ENCODE data around the gene BBOX1.

Gene BBOX1

GRCh38 chr11:27124514-27125264, 84.1 kb downstream of the BBOX1 start:
- TF ChIP-seq POLR2AphosphoS5 (IDR thresholded peaks at IDR 0.05; ENCODE audit: low read depth, low read length) (no peak), FOXP2 (optimal IDR thresholded peaks at IDR 0.05; ENCODE audit: borderline replicate concordance, extremely low read depth, extremely low read length, insufficient read depth) (no peak)

DNA sequence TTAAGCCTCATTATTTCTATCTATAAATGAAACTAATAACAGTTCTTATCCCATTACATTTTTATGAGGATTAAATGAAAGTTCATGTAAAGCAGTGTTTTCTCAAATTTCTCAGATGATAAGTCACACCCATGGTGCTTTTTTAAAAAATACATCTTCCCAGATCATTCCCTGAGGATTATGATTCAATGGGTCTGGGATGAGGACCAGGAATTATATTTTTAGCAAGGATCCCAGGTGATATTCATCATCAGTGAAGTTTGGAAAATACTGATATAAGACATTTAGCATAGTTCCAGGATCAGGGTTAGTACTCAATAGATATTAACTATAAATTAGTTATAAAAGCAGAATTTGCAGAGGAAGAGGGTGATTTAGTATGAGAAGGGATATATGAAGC, 89.1 kb downstream of the BBOX1 start:
- TF ChIP-seq FOXP2 (optimal IDR thresholded peaks at IDR 0.05; ENCODE audit: borderline replicate concordance, extremely low read depth, extremely low read length, insufficient read depth) (no peak), TAF1 (IDR thresholded peaks at IDR 0.05; ENCODE audit: borderline replicate concordance, insufficient read depth, low read length) (no peak), REST (IDR thresholded peaks at IDR 0.05; ENCODE audit: insufficient read depth in 1 of 2, low read depth in 2 of 2, low read length in 2 of 2) (no peak), POLR2AphosphoS5 (IDR thresholded peaks at IDR 0.05; ENCODE audit: low read depth, low read length) (no peak), SIN3A (IDR thresholded peaks at IDR 0.05; ENCODE audit: borderline replicate concordance, insufficient read depth, low read length) (no peak)

DNA sequence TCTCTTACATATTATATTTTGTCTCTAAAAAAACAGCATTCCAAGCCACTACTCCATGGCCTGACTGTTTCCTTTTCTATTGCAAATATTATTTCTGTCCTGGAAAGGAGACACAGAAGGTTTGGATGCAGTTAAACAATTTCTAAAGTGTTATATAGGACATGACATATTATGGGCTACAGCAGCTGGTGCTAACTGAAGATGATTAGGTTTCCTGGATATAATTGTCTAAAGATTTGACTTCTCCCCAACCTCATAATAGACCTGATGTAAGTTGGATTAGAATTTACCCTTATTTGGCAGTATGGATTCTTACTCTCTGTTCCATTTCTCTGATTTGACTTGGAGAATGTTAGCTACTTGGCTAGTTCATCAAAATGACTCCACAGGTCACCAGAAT, 90.2 kb downstream of the BBOX1 start:
- no peak for TF ChIP-seq REST (IDR thresholded peaks at IDR 0.05; ENCODE audit: insufficient read depth in 1 of 2, low read depth in 2 of 2, low read length in 2 of 2)
- no peak for TF ChIP-seq FOXP2 (optimal IDR thresholded peaks at IDR 0.05; ENCODE audit: borderline replicate concordance, extremely low read depth, extremely low read length, insufficient read depth)
- TF ChIP-seq POLR2AphosphoS5 (IDR thresholded peaks at IDR 0.05; ENCODE audit: low read depth, low read length) = no peak
- TF ChIP-seq TAF1 (IDR thresholded peaks at IDR 0.05; ENCODE audit: borderline replicate concordance, insufficient read depth, low read length) = no peak
- TF ChIP-seq SIN3A (IDR thresholded peaks at IDR 0.05; ENCODE audit: borderline replicate concordance, insufficient read depth, low read length) = no peak

- TF ChIP-seq REST (IDR thresholded peaks at IDR 0.05; ENCODE audit: insufficient read depth in 1 of 2, low read depth in 2 of 2, low read length in 2 of 2) (no peak), POLR2AphosphoS5 (IDR thresholded peaks at IDR 0.05; ENCODE audit: low read depth, low read length) (no peak), TAF1 (IDR thresholded peaks at IDR 0.05; ENCODE audit: borderline replicate concordance, insufficient read depth, low read length) (no peak)
Measured at GRCh38 chr11:27138716-27139115, 98.1 kb downstream of the BBOX1 start.

- TF ChIP-seq TAF1 (IDR thresholded peaks at IDR 0.05; ENCODE audit: borderline replicate concordance, insufficient read depth, low read length) (no peak), FOXP2 (optimal IDR thresholded peaks at IDR 0.05; ENCODE audit: borderline replicate concordance, extremely low read depth, extremely low read length, insufficient read depth) (no peak)
Measured at GRCh38 chr11:27139742-27140367, 99.2 kb downstream of the BBOX1 start.

DNA sequence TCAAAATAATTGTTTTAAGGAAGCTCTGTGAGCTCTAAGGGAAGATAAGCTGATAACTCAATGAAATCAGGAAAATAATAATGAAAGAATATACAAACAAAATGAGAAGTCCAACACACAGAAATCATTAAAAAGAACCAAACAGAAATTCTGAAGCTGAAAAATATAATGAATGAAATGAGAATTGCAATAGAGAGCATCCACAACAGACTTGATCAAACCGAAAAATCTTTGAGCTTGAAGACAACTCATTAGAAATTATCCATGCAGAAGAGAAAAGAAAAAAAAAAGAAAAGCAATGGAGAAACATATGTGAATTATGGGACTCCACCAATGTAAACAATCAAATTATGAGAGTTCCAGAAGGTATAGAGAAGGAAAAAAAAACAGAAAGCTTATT, 101.0 kb downstream of the BBOX1 start:
- TF ChIP-seq SIN3A (IDR thresholded peaks at IDR 0.05; ENCODE audit: borderline replicate concordance, insufficient read depth, low read length) = no peak
- no peak for TF ChIP-seq POLR2AphosphoS5 (IDR thresholded peaks at IDR 0.05; ENCODE audit: low read depth, low read length)
- no peak for TF ChIP-seq FOXP2 (optimal IDR thresholded peaks at IDR 0.05; ENCODE audit: borderline replicate concordance, extremely low read depth, extremely low read length, insufficient read depth)
- TF ChIP-seq REST (IDR thresholded peaks at IDR 0.05; ENCODE audit: insufficient read depth in 1 of 2, low read depth in 2 of 2, low read length in 2 of 2) = no peak
- TF ChIP-seq TAF1 (IDR thresholded peaks at IDR 0.05; ENCODE audit: borderline replicate concordance, insufficient read depth, low read length) = no peak
